Astrocyte (in vitro differentiated cells and primary cell): ENCODE measurements around the gene ANAPC7.

ENCODE experiments used
- CTCF ChIP-seq: IDR thresholded peaks from 2 replicates; pipeline ENCODE4 v1.5.1; 2011; ENCODE audit warnings: low read depth, mild to moderate bottlenecking, inconsistent platforms, low read length, moderate library complexity; ENCODE audit not compliant: insufficient read depth
- EZH2 ChIP-seq: IDR thresholded peaks from 2 replicates; pipeline ENCODE4 v1.6.1; 2012; ENCODE audit warnings: mild to moderate bottlenecking, low read length, inconsistent platforms; ENCODE audit not compliant: insufficient read depth

DNA sequence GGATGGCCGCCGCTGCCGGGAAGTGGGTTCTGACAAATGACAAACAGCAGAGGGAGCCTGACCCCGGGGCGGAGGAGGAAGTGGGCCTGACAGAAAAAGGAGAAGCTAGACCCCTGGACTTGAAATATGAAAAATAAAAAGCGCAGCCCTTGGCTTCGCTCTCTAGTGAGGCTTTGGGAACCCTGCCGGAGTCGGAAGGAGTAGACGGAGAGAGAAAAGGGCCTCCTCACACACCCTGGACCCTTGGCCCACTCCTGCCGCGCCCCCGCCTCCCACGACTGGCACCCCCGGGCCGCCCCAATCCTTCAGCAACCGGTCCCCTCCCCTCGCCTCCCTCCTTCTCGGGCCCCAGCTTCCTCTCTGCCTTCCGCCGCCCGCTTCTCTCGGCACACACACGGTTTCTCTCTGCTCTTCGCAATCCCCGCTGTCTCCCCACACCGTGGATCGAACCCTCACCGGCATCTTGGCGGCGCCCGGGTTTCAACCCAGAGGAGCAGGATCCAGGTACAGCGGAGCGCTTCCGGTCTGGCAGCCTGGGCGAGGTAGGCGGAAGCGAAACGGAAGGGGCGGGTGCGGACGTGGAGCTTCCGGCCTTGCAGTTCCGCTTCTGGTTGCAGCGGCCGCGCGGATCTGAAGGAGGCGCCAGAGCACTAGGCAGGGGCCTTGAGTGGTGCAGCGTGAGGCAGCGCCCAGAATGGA, 46.4 kb upstream of the ANAPC7 start, which contains the start of gene ARPC3:
- TF ChIP-seq CTCF (peak; percentile 71), EZH2 (no peak)
